ENCODE measurements around the gene IL26. TPM values are rescaled to one million over a fixed set of nuclear protein-coding genes. Genes with fewer than 3 reads are reported as not detected.

The IL26 gene
- polyA plus RNA-seq, 1 donor (not counting 4 experiments of a cell fraction or from before 2014, with no cell fraction given): not detected

DNA sequence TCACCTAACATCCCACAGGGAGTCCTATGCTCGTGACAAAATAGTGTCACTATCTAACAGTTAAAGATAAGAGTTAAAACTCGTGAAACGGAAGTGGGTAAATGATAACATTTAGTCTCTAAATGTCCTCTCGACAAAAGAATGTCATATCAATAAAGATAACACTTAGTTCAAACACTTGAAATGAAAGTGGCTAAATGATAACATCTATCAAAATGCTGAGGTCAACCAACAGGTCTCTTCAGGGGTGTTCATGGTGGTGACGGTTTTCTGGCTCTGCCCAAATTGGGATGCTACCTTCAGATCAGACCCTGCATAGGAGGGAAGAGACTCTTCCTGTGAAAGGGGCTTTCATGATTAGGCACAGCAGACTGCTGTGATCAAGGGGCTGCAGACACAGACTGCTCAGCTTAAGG is 22.1 kb downstream of the IL26 start:
- Histone ChIP-seq H4K20me1 (ENCODE audit: control insufficient read depth, extremely low read depth, insufficient read depth, low read length) (no peaks in the 10 kb centered on the region), H3K36me3 (ENCODE audit: control insufficient read depth in 2 of 2, extremely low read depth in 1 of 2, insufficient read depth in 2 of 2, low read length in 2 of 2) (no peaks in the 10 kb centered on the region), H3K9me1 (ENCODE audit: control insufficient read depth, extremely low read depth, insufficient read depth, low read length) (no peaks in the 10 kb centered on the region), H3K27me3 (ENCODE audit: control insufficient read depth, extremely low read depth, insufficient read depth, low read length) (peaks cover 15% of the 10 kb centered on the region), H2AFZ (ENCODE audit: control insufficient read depth, low read length) (no peak overlapping the region), H3K4me1 (ENCODE audit: control insufficient read depth, extremely low read depth, insufficient read depth, low read length) (no peaks in the 10 kb centered on the region), H3K27ac (ENCODE audit: control insufficient read depth, insufficient read depth, low read length) (no peak overlapping the region), H3K4me3 (ENCODE audit: control insufficient read depth in 2 of 3, extremely low read depth in 1 of 3, insufficient read depth in 2 of 3, low read depth in 1 of 3, low read length in 3 of 3) (no peak overlapping the region), H3K9ac (ENCODE audit: control insufficient read depth, extremely low read depth, insufficient read depth, low read length) (no peak overlapping the region), H3K4me2 (ENCODE audit: control insufficient read depth, extremely low read depth, insufficient read depth, low read depth, low read length) (no peak overlapping the region), H3K9me3 (ENCODE audit: control insufficient read depth, low read depth, low read length) (no peaks in the 10 kb centered on the region), H3K79me2 (ENCODE audit: control insufficient read depth, insufficient read depth, low read length) (no peaks in the 10 kb centered on the region)
- no peak for DNase-seq (ENCODE audit: low read depth, low spot score)
- no peak for FAIRE-seq
- dilution Hi-C loops (cut with MboI; ENCODE audit: extremely low pct_ligation_motif_present, low sequenced_read_pairs): loop anchor here (25.0 kb wide), 1 partner anchor 109 kb away; no protein-coding TSS in a partner anchor
- TF ChIP-seq, protein P1, sequence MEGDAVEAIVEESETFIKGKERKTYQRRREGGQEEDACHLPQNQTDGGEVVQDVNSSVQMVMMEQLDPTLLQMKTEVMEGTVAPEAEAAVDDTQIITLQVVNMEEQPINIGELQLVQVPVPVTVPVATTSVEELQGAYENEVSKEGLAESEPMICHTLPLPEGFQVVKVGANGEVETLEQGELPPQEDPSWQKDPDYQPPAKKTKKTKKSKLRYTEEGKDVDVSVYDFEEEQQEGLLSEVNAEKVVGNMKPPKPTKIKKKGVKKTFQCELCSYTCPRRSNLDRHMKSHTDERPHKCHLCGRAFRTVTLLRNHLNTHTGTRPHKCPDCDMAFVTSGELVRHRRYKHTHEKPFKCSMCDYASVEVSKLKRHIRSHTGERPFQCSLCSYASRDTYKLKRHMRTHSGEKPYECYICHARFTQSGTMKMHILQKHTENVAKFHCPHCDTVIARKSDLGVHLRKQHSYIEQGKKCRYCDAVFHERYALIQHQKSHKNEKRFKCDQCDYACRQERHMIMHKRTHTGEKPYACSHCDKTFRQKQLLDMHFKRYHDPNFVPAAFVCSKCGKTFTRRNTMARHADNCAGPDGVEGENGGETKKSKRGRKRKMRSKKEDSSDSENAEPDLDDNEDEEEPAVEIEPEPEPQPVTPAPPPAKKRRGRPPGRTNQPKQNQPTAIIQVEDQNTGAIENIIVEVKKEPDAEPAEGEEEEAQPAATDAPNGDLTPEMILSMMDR (optimal IDR thresholded peaks at IDR 0.05 in 1 of 3, IDR thresholded peaks at IDR 0.05 in 1 of 3, conservative IDR thresholded peaks at IDR 0.05 in 1 of 3; ENCODE audit: extremely low read depth in 1 of 3, insufficient read depth in 2 of 3, low read length in 3 of 3): no peak
- TF ChIP-seq EZH2 (IDR thresholded peaks at IDR 0.05; ENCODE audit: low read length): no peak

DNA sequence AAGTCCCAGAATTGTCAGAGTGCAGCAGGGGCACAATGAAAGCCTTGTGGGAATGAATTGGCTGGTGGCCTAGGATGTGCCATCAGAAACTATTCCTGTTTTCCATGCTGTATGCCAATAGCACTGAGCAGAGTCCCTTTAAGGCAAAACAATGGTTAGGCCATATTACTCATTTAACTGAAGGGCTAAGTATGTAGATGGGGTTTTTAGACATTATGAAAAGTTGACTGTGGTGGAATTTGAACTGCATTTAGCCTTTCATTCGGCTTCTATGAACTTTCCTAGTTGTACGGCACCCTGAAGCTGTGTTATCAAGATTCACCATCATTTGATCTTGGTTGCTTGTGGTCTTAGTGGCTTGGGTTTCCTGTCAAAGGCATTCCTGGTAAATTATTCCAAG is 24.8 kb downstream of the IL26 start:
- Histone ChIP-seq H3K36me3 (ENCODE audit: control insufficient read depth in 2 of 2, extremely low read depth in 1 of 2, insufficient read depth in 2 of 2, low read length in 2 of 2) (no peaks in the 10 kb centered on the region), H3K27ac (ENCODE audit: control insufficient read depth, insufficient read depth, low read length) (no peak overlapping the region), H3K9ac (ENCODE audit: control insufficient read depth, extremely low read depth, insufficient read depth, low read length) (no peak overlapping the region), H3K79me2 (ENCODE audit: control insufficient read depth, insufficient read depth, low read length) (no peaks in the 10 kb centered on the region), H3K4me1 (ENCODE audit: control insufficient read depth, extremely low read depth, insufficient read depth, low read length) (no peaks in the 10 kb centered on the region), H3K9me1 (ENCODE audit: control insufficient read depth, extremely low read depth, insufficient read depth, low read length) (no peaks in the 10 kb centered on the region), H4K20me1 (ENCODE audit: control insufficient read depth, extremely low read depth, insufficient read depth, low read length) (no peaks in the 10 kb centered on the region), H3K4me3 (ENCODE audit: control insufficient read depth in 2 of 3, extremely low read depth in 1 of 3, insufficient read depth in 2 of 3, low read depth in 1 of 3, low read length in 3 of 3) (no peak overlapping the region), H3K4me2 (ENCODE audit: control insufficient read depth, extremely low read depth, insufficient read depth, low read depth, low read length) (no peak overlapping the region), H2AFZ (ENCODE audit: control insufficient read depth, low read length) (no peak overlapping the region), H3K9me3 (ENCODE audit: control insufficient read depth, low read depth, low read length) (no peaks in the 10 kb centered on the region), H3K27me3 (ENCODE audit: control insufficient read depth, extremely low read depth, insufficient read depth, low read length) (peaks cover 24% of the 10 kb centered on the region)
- DNase-seq (ENCODE audit: low read depth, low spot score) (no peak), FAIRE-seq (no peak)
- TF ChIP-seq, protein P1 (optimal IDR thresholded peaks at IDR 0.05 in 1 of 3, IDR thresholded peaks at IDR 0.05 in 1 of 3, conservative IDR thresholded peaks at IDR 0.05 in 1 of 3; ENCODE audit: extremely low read depth in 1 of 3, insufficient read depth in 2 of 3, low read length in 3 of 3): no peak
- TF ChIP-seq EZH2 (IDR thresholded peaks at IDR 0.05; ENCODE audit: low read length): no peak
- dilution Hi-C loops (cut with MboI; ENCODE audit: extremely low pct_ligation_motif_present, low sequenced_read_pairs): loop anchor here (25.0 kb wide), 1 partner anchor 111 kb away; no protein-coding TSS in a partner anchor
